GM12891 (cell line): ENCODE results near the gene PIK3R2.

ENCODE experiments used
- DNase-seq: peaks from one replicate; pipeline ENCODE4 v3.0.0; 2011; ENCODE audit warnings: low spot score; ENCODE audit not compliant: insufficient read length
- FAIRE-seq: peaks from 2 replicates; lab custom pipeline; 2011; peaks lifted over from hg19 to GRCh38; lab: Jason Lieb, UNC
- PAX5 ChIP-seq: IDR thresholded peaks from 2 replicates; pipeline ENCODE4 v1.6.1; 2011; ENCODE audit warnings: low read length, moderate library complexity, mild to moderate bottlenecking; ENCODE audit not compliant: insufficient read depth, severe bottlenecking
- POLR2A ChIP-seq: IDR thresholded peaks from 2 replicates; pipeline ENCODE4 v1.6.1; 2011; ENCODE audit warnings: low read depth, low read length, control low read depth
- POLR2AphosphoS5 ChIP-seq: IDR thresholded peaks from 2 replicates; pipeline ENCODE4 v1.6.1; 2011; ENCODE audit warnings: low read depth, low read length, control low read depth
- POU2F2 ChIP-seq: IDR thresholded peaks from 2 replicates; pipeline ENCODE4 v1.6.1; 2011; ENCODE audit warnings: low read depth, mild to moderate bottlenecking, control low read depth, low read length, moderate library complexity
- SPI1 ChIP-seq: IDR thresholded peaks from 2 replicates; pipeline ENCODE4 v1.6.1; 2011; ENCODE audit warnings: low read depth, low read length, control low read depth
- TAF1 ChIP-seq: IDR thresholded peaks from 2 replicates; pipeline ENCODE4 v1.6.1; 2011; ENCODE audit warnings: low read depth, low read length, control low read depth

PIK3R2 gene

GRCh38 chr19:18122860-18123795 is 29.8 kb upstream of the PIK3R2 start:
- TF ChIP-seq POLR2A (no peak), SPI1 (no peak), TAF1 (no peak), POU2F2 (no peak), PAX5 (no peak), POLR2AphosphoS5 (no peak)
- FAIRE-seq (no peak), DNase-seq (no peak)

GRCh38 chr19:18123819-18124218 is 29.1 kb upstream of the PIK3R2 start:
- FAIRE-seq: no peak
- no peak for DNase-seq
- TF ChIP-seq POLR2A (no peak), PAX5 (no peak), POLR2AphosphoS5 (no peak), SPI1 (no peak), POU2F2 (no peak), TAF1 (no peak)

- no peak for TF ChIP-seq POLR2AphosphoS5
- TF ChIP-seq SPI1: peak; percentile 36
- no peak for DNase-seq
- FAIRE-seq: no peak
Measured at GRCh38 chr19:18126097-18126496, 26.9 kb upstream of the PIK3R2 start.

- TF ChIP-seq PAX5 (no peak), POLR2AphosphoS5 (no peak), POLR2A (no peak), POU2F2 (no peak), SPI1 (no peak), TAF1 (no peak)
- FAIRE-seq: no peak
- DNase-seq: no peak
Measured at GRCh38 chr19:18128044-18128443, 24.9 kb upstream of the PIK3R2 start.

- DNase-seq (no peak), FAIRE-seq (no peak)
- TF ChIP-seq SPI1 (no peak), POU2F2 (no peak), TAF1 (no peak), POLR2A (no peak), PAX5 (no peak)
Measured at GRCh38 chr19:18128805-18129204, 24.2 kb upstream of the PIK3R2 start.

GRCh38 chr19:18130523-18131242 is 22.3 kb upstream of the PIK3R2 start:
- FAIRE-seq: no peak
- DNase-seq: no peak
- TF ChIP-seq PAX5 (no peak), POU2F2 (no peak), POLR2A (no peak), POLR2AphosphoS5 (no peak), TAF1 (no peak), SPI1 (no peak)

- no peak for DNase-seq
- no peak for TF ChIP-seq SPI1
- no peak for TF ChIP-seq PAX5
- FAIRE-seq: no peak
Measured at GRCh38 chr19:18131841-18132596, 20.9 kb upstream of the PIK3R2 start.

- FAIRE-seq: no peak
- TF ChIP-seq PAX5 (no peak), POU2F2 (no peak), POLR2AphosphoS5 (no peak), TAF1 (no peak), POLR2A (no peak), SPI1 (no peak)
- DNase-seq: no peak
Measured at GRCh38 chr19:18135712-18136584, 17.0 kb upstream of the PIK3R2 start.

- no peak for TF ChIP-seq TAF1
- DNase-seq: no peak
- FAIRE-seq: no peak
Measured at GRCh38 chr19:18137242-18137641, 15.7 kb upstream of the PIK3R2 start.
